ENCODE measurements around the gene SELL.
"Not testable (repeated sequence)": the region's sequence is repeated elsewhere in the genome, so short reads cannot be mapped to it uniquely, and the experiment has no call there.

SELL gene

DNA sequence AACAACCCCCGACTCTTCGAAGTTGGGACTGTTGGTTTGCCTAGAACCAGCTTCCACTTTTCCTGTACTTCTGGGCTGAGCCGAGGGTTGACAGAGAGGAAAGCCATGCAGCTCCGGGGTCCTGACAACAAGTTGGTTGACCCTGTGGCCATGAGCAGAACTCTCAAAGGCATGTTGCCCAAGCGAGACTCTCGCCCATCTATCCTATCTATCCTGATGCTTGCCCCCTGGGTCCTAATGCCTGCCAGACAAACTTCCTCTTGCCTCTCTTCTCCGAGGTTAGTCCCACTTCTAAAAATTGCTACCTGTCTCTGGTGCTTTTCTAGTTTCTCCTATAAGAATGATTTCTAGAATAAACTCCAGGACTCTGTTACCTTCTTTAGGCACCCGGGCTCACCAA lies 48.7 kb downstream of the SELL start:
- DNase-seq: not testable (repeated sequence)

DNA sequence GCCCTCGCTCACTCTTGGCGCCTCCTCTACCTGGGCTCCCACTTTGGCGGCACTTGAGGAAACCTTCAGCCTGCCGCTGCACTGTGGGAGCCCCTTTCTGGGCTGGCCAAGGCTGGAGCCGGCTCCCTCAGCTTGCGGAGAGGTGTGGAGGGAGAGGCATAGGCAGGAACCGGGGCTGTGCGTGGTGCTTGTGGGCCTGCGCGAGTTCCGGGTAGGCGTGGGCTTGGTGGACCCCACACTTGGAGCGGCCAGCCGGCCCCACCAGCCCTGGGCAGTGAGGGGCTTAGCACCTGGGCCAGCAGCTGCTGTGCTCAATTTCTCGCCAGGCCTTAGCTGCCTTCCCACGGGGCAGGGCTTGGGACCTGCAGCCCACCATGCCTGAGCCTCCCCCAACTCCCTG lies 50.4 kb downstream of the SELL start:
- not testable (repeated sequence) for DNase-seq

DNA sequence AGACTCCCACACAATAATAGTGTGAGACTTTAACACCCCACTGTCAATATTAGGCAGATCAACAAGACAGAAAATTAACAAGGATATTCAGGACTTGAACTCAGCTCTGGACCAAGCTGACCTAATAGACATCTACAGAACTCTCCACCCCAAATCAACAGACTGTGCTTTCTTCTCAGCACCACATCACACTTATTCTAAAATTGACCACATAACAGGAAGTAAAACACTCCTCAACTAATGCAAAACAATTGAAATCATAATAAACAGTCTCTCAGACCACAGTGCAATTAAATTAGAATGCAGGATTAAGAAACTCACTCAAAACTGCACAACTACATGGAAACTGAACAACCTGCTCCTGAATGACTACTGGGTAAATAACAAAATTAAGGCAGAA lies 52.6 kb downstream of the SELL start:
- DNase-seq: not testable (repeated sequence)

DNA sequence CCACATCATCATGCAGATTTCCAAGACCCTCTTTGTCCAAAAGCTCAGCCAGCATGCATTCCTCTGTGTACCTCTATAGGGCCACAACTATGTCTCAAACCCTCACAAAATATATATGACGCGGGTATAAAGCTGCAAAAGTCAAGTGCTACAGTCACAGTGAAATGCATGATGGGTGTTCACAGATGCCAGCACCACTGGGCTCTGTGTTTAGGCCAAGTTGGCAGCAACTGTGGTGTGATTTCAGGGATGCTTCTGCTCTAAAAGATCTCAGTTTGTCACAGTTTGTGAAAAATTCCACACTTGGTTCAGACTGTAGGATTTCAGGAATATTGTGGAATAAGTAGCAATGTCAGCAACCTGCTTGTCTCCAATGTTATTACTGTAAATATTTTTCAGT lies 57.5 kb downstream of the SELL start:
- no peak for DNase-seq

DNA sequence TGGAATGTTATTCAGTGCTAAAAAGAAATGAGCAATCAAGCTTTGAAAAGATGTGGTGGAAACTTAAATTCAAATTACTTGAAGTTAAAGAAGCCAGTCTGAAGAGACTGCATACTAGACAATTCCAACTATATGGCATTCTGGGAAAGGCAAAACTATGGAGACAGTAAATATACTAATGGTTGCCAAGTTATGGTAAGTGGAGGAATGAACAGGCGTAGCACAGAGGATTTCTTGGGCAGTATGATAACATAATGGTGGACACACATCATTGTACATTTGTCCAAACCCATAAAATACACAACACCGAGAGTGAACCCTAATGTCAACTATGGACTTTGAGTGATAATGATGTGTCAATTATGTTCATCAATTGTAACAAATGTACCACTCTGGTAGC lies 60.4 kb downstream of the SELL start:
- DNase-seq: no peak

DNA sequence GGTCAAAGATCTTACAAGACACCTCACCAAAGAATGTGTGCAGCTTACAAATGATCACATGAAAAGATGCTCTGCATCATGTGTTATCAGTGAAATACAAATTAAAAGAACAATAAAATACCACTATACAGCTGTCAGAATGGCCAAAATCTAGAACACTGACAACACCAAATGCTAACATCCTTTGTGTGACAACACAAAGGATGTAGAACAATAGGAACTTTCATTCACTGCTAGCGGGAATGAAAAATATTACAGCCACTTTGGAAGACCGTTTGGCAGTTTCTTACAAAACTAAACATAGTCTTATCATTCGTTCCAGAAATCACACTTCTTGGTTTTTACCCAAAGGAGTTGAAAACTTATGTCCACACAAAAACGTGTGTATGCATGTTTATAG lies 60.9 kb downstream of the SELL start:
- DNase-seq: no peak

DNA sequence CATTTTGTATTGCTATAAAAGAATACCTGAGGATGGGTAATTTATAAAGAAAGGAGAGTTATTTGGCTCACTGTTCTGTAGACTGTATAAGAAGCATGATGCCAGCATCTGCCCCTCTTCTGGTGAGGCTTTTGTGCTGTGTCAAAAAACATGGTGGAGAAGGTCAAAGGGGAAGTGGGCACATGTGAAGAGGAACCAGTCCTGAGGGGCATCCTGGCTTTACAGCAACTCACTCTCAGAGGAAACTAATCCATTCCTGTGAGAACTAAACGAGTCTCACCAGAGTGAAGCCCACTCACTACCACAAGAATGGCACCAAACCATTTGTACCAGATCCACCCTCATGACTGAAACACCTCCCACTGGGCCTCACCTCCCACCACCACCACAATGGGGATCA lies 62.7 kb downstream of the SELL start:
- DNase-seq: no peak

DNA sequence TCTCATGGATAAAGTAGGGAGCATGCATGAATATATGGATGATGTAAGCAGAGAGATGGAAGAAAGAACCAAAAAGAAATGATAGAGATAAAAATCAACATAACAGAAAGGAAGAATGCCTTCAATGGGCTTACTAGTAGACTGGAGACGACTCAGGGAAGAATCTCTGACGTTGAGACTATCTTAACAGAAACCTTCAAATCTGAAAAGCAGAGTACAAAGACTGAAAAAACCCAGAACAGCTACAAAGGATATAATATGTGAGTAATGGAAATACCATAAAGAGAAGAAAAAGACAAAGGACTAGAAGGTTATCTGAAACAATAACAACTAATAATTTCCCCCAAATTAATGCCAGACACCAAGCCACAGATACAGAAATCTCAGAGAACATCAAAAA lies 63.2 kb downstream of the SELL start:
- DNase-seq: no peak

DNA sequence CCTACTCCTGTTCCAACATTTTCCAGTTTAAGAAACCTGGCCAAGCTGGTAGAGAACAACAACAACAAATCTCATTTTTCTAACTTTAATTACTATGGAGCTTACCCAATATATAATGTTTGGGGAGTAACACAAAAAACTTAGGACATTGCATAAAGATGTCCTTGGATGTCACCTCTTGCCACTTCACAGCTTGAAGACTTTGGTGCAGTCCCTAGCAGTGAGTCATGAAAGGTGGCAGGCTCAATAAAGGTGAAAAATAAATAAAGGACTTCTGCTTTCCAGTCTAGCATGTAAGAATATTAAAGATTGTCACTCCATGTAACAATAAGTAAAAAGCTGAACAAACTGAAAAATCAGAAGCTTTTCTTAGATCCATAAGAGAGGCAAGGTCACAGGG lies 63.9 kb downstream of the SELL start:
- no peak for DNase-seq

DNA sequence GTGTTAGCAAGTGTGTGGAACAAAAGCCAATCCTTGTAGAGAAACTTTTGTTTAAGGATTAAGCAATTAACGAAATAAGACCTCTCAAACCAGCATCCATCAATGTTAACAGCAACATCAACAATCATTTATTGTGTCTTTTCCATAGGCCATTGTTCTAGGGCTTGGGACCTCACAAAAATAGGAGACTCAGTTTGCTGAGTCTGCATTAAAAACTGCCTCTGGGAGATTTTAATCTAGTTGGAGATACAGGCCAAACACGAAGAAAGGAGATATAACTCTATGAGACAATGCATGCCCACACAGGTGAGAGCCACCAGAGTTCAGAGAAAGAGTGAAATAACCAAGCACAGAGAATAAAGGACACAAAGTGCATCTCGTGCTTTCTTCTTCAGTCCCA lies 67.1 kb downstream of the SELL start:
- DNase-seq: no peak
